ENCODE data around the gene GDPD1. TPM values are rescaled to one million over a fixed set of nuclear protein-coding genes. Genes with fewer than 3 reads are reported as not detected.
"Not testable (repeated sequence)": the region's sequence is repeated elsewhere in the genome, so short reads cannot be mapped to it uniquely, and the experiment has no call there.

GDPD1 gene
- polyA plus RNA-seq, 2 of the 4 experiments (the other 2 are of a cell fraction) = 2.4 to 6.7 TPM

DNA sequence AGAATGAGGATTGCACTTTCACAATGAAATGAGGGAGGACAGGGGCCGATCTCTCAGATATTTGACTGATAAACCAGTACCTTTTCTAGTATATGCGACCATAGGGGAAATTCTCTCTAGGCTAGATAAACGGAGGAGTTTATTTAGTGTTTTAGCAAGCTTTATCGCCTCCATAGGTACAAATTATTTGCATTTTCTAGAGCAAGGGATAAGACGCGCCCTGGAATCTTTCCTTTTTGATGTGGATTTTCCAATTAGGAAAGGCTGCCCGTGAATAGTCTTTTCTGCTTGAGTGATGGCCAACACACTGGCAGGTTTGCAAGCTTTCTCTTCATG lies 351 bp upstream of the GDPD1 start (continued):
- TF ChIP-seq HEYL (CRISPR knock-in tag; IDR thresholded peaks at IDR 0.05) = no peak
- TF ChIP-seq, protein P1, sequence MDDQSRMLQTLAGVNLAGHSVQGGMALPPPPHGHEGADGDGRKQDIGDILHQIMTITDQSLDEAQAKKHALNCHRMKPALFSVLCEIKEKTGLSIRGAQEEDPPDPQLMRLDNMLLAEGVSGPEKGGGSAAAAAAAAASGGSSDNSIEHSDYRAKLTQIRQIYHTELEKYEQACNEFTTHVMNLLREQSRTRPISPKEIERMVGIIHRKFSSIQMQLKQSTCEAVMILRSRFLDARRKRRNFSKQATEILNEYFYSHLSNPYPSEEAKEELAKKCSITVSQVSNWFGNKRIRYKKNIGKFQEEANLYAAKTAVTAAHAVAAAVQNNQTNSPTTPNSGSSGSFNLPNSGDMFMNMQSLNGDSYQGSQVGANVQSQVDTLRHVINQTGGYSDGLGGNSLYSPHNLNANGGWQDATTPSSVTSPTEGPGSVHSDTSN (IDR thresholded peaks at IDR 0.05) = no peak
- TF ChIP-seq NR3C1 (IDR thresholded peaks at IDR 0.05) = no peak
- TF ChIP-seq EHF (CRISPR knock-in tag; IDR thresholded peaks at IDR 0.05) = no peak
- no peak for TF ChIP-seq HOXB13 (CRISPR knock-in tag; IDR thresholded peaks at IDR 0.05; ENCODE audit: low read depth)
- TF ChIP-seq RNF2 (IDR thresholded peaks at IDR 0.05; ENCODE audit: borderline replicate concordance, low read depth) = no peak

DNA sequence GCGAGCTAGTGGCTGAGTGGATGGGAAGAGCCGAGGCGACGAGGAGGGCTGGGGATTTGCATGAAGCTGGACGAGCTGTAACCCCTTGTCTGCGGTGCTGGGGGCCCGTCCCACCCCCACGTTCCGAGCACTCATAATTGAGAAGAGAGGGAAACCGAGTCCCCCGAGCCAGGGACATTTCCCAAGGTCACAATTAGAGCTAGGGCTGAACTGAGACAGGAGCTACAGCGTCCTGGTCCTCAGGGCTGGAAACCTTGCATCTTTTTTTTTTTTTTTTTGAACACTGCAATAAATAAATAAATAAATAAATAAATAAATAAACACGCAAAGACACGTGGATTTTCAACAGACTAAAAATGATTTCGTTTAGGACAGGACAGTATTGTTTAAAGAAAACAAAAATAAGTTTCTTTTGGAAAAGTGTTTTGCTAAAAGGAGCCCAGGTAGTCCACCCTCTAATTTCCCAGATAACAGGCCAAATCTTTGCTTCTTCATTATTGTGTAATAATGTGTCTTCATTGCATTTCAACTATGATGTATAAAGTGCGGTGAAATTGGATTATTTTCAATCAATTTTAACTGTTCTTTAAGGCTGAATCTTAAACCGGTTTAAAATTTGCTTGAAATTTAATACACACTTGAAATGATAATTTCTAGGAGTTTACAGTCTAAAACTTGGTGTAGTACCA lies 992 bp downstream of the GDPD1 start:
- Histone ChIP-seq H3K9me3 (no peaks in the 10 kb centered on the region), H3K27ac (peak overlapping the region; percentile 77 to 85), H3K4me3 (peak overlapping the region; percentile 76), H3K4me1 (peaks cover 15% of the 10 kb centered on the region), H3K4me2 (peak overlapping the region; percentile 84)
- DNase-seq (ENCODE audit: low read depth in 1 of 2, low spot score in 1 of 2) (no peak), FAIRE-seq (no peak), ATAC-seq (no peak; a peak in 1 of 6 replicates)
- CTCF ChIA-PET = interaction anchor here (0.5 to 2.6 kb wide), 5 partner anchors 9 to 858 kb away, joined by 3 to 13 read pairs (median 4); no protein-coding TSS in a partner anchor
- WGBS (ENCODE audit: missing lambda C conversion rate) = 15% methylated on average over 17 of the region's 17 CpGs
- POLR2A ChIA-PET = interaction anchor here (0.6 to 3.4 kb wide), 4 partner anchors 11 to 219 kb away, joined by 4 to 28 read pairs (median 7); partner anchors contain the start of gene SMG8
- TF ChIP-seq, protein P2, sequence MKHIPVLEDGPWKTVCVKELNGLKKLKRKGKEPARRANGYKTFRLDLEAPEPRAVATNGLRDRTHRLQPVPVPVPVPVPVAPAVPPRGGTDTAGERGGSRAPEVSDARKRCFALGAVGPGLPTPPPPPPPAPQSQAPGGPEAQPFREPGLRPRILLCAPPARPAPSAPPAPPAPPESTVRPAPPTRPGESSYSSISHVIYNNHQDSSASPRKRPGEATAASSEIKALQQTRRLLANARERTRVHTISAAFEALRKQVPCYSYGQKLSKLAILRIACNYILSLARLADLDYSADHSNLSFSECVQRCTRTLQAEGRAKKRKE (CRISPR knock-in tag; IDR thresholded peaks at IDR 0.05; ENCODE audit: low read depth) = no peak
- TF ChIP-seq CHD2 (IDR thresholded peaks at IDR 0.05; ENCODE audit: low read length, partially characterized antibody) (no peak), RFX5 (IDR thresholded peaks at IDR 0.05) (no peak), EP300 (IDR thresholded peaks at IDR 0.05) (no peak), E2F6 (IDR thresholded peaks at IDR 0.05; ENCODE audit: borderline replicate concordance, low read depth) (no peak; the same call in 1 of the 2 replicates), ZC3H11A (IDR thresholded peaks at IDR 0.05) (peak; percentile 73), CEBPB (IDR thresholded peaks at IDR 0.05) (peak; percentile 56 to 67; a peak in 2 of 4 replicates)

- Histone ChIP-seq H3K4me1 (0 out of 3 replicates have a peak, but pooled peaks cover 7% of the 10 kb centered on the region), H3K27ac (no peak overlapping the region), H3K4me2 (no peak overlapping the region), H3K9me3 (no peaks in the 10 kb centered on the region), H3K4me3 (no peak overlapping the region)
- no peak for DNase-seq (ENCODE audit: low read depth in 1 of 2, low spot score in 1 of 2)
- POLR2A ChIA-PET = no interaction called here
- WGBS (ENCODE audit: missing lambda C conversion rate) = 87% methylated on average over 7 of the region's 7 CpGs
- CTCF ChIA-PET = interaction anchor here (1.0 kb wide), 1 partner anchor 218 kb away, joined by 3 read pairs; no protein-coding TSS in a partner anchor
- ATAC-seq = no peak
- TF ChIP-seq CEBPB (IDR thresholded peaks at IDR 0.05) (peak in 1 of 2 experiments; percentile 28; a peak in 1 of 4 replicates), MYC (IDR thresholded peaks at IDR 0.05; ENCODE audit: borderline replicate concordance, low read length) (no peak)
- FAIRE-seq = no peak
Measured at GRCh38 chr17:59223813-59224212, 3.5 kb downstream of the GDPD1 start.

DNA sequence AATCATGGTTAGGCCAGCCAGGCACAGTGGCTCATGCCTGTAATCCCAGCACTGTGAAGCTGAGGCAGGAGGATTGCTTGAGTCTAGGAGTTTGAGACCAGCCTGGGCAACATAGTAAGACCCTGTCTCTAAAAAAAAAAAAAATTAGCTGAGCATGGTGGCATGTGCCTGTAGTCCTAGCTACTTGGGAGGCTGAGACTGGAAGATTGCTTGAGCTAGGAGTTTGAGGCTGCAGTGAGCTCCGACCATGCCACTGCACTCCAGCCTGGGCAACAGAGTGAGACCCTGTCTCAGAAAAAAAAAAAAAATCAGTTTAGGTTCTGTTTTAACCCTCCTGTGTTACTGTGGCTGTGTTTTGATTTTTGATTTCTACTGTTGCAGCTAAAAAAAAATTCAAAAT lies 8.3 kb downstream of the GDPD1 start:
- CTCF ChIA-PET = interaction anchor here (0.6 to 1.6 kb wide), 6 partner anchors 9 to 721 kb away, joined by 3 to 4 read pairs (median 3); partner anchors contain the start of gene GDPD1
- DNase-seq (ENCODE audit: low read depth in 1 of 2, low spot score in 1 of 2); H3K4me2 ChIP-seq; ATAC-seq; H3K27ac ChIP-seq; H3K4me1 ChIP-seq; POLR2A ChIA-PET; FAIRE-seq; H3K9me3 ChIP-seq; H3K4me3 ChIP-seq: not testable (repeated sequence)
- WGBS (ENCODE audit: missing lambda C conversion rate) = 63% methylated on average over 1 of the region's 1 CpG

GRCh38 chr17:59230764-59231163 lies 10.5 kb downstream of the GDPD1 start:
- DNase-seq (ENCODE audit: low read depth in 1 of 2, low spot score in 1 of 2) (no peak), FAIRE-seq (peak; percentile 46), ATAC-seq (no peak)
- WGBS (ENCODE audit: missing lambda C conversion rate) = 72% methylated on average over 3 of the region's 3 CpGs
- no peak overlapping the region for H3K4me2 ChIP-seq
- CTCF ChIA-PET = interaction anchor here (0.6 to 1.9 kb wide), 4 partner anchors 10 to 76 kb away, joined by 3 to 6 read pairs (median 4); partner anchors contain the start of gene GDPD1
- H3K4me3 ChIP-seq = no peak overlapping the region
- H3K27ac ChIP-seq = no peak overlapping the region
- no peaks in the 10 kb centered on the region for H3K4me1 ChIP-seq
- POLR2A ChIA-PET = no interaction called here
- TF ChIP-seq ESRRA (IDR thresholded peaks at IDR 0.05; ENCODE audit: borderline replicate concordance, low read length) (no peak), MAFK (IDR thresholded peaks at IDR 0.05; ENCODE audit: partially characterized antibody) (peak; percentile 60)
- H3K9me3 ChIP-seq = no peaks in the 10 kb centered on the region

All from A549 (cell line).